HG02678 (cell line): ENCODE data around the gene KLF13.

Experiments used
- ATAC-seq: cut with Tn5 transposase; IDR thresholded peaks from one replicate; pipeline ENCODE4 v1.9.1; 2021; ENCODE audit warnings: mild to moderate bottlenecking, moderate library complexity; ENCODE audit not compliant: unreplicated experiment

KLF13 gene

DNA sequence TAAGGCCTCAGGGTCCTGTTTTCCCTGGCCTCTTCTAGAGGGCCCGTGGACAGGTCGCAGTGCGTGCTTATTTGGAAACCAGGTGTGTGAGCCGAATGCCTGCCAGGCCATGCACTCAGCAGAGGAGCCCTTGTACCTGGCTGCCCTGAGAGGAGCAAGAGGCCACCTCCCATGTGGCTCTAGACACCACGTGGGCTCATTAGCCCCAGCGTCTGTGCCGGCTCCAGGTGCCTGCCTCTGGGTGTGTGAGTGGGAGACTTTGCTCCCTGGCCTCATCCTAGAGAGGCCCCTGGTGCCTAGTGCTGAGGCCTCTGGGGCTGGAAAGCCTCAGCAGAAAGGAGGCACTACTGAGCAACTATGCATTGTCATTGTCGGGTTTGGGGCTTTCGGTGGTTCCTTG is 50.4 kb downstream of the KLF13 start:
- ATAC-seq, result no peak

DNA sequence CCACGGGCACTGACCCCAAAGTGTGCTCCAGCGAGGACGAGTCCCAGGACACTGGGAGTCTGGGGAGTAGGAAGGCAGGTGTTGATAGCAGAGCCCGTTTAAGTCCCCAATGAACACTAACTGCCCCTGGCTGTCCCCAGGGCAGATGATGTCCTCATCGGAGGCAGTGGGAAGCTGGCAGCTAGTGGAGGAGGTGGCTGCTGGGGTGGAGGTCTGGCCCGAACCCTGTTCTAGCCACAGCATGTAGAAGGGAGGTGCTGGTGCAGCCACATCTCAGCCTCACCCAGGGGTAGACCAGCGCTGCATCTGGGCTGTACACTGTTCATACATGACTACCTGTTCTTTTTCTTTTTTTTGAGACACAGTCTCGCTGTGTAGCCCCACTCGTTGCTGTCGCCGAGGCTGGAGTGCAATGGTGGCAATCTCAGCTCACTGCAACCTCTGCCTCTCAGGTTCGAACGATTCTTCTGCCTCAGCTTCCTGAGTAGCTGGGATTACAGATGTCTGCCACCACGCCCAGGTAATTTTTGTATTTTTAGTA is 51.8 kb downstream of the KLF13 start:
- ATAC-seq, result no peak

DNA sequence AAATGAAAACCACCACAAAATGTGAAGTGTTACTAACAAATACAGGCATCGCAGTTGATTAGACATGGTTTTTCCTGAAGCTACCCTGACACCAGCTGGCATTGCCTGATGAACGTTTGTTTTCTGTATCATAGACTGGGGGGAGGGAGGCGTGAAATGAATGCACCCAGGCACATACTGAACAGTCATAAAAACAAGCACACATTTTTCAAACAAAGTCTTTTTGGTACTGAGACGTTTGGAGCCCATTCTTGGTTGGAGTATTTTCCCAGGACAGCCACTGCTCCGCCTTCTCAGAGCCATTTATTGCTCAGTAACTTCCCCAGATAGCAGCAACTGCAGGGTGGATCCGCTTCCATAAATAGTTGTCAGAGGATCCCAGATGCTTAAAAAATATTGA is 52.4 kb downstream of the KLF13 start:
- ATAC-seq, result no peak

DNA sequence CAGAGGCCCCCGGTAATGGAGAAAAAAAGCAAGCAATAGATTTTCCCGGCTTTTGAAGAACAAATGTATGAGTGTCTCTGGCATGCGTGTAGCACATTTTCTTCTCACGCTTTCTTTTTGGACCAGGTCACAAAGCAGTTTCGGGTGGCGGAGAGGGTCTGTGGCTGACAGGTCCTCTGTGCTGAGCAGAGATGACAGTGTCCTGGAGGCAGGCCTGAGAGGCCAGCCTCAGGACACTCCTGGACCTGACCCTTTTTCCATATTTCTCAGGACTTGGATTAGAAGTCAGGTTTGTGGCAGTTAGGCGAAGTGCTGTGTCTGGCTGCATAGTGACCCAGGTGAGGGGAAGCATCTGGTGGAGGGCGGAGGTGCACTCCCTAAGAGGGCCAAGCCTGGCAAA is 52.9 kb downstream of the KLF13 start:
- no peak for ATAC-seq

DNA sequence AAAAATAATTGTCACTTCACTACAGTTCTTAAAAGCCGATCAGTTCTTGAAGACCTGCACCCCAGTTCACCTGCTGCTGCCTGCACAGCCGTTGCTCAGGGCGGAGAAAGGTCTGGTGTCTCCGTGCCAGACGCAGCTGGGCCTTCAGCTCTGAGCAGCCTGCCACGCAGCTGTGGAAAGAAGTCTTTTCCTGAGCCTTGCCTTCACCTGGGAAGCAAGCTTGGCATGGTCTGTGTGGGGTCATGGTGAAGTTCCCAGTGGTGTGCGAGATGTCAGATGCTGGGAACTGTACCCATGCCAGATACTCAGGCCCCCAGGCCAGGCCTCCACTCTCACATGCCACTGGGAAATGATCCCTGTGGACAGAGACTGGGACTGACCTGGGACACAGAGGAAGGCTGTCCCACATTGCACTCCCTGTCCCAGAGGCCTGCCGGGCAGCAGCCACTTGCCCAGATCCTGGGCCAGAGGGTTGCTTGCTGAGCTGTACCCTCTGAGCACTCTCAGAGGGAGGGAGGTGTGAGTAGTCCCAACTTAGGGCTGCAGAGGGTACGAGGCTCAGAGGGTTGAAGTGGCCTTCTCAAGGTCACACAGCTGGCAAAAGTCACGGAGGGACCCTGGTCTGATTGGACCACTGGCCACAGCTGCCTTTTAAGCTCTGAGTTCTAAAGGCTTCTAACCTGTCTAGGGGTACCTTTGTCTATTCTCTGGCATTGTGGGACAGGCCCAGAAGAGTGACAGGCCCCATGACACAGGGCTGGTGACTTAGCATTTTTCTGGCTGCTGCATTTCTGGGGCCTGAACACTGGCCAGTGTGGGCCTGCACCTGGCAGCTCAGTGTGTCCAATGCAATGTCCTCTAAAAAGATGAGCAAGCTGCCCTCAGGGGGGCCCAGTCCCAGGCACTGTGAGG is 55.4 kb downstream of the KLF13 start:
- ATAC-seq, result no peak

DNA sequence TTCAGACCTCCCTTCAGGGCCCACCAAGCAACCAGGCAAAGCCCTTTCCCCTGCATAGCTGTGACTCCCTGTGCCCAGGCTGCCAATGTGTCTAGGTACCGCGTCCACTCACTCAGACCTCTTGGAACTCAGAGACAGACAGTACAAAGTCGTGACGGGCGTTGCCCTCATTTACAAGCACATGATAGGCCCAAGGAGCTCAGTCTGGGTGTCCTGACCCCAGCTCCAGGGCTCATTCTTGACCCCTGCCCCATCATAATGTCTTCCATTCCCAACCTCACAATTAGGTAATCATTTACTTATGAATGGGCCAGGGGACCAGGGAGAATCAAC is 56.0 kb downstream of the KLF13 start:
- no peak for ATAC-seq

DNA sequence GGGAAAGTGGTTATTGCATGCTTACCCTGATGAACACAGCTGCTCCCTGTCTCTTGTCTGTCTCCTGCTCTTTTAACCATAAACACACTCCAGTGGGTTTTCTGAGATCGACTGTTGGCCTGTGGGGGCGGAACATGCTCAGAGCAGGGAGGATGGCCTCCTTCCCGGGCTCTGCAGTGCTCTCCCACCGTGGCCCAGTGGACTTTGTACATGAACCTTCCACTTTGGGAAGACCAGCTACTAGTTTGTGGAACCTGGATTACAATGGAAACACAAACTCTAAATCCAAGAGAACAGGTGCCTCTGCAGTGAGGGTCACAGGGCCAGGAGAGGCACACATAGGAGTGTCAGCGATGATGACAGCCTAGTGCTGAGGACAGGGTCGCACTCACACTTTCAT is 56.5 kb downstream of the KLF13 start:
- no peak for ATAC-seq

DNA sequence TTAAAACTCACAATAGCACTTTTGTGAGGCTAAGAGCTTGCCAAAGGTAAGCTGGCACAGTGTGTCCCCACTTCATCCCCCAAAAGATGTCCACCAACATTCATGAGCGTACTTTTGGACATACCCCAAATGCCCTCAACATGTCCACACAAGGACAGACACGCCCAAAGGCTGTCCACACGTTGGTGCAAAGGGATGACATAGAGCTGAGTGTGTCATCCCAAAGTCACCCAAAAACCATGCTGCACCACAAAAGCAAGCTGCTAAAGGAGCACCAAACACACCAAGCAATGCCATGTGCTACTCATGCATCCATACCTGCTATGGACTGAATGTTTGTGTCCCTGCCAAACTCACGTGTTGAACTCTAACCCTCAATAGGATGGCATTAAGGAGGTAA is 57.9 kb downstream of the KLF13 start:
- ATAC-seq, result no peak

DNA sequence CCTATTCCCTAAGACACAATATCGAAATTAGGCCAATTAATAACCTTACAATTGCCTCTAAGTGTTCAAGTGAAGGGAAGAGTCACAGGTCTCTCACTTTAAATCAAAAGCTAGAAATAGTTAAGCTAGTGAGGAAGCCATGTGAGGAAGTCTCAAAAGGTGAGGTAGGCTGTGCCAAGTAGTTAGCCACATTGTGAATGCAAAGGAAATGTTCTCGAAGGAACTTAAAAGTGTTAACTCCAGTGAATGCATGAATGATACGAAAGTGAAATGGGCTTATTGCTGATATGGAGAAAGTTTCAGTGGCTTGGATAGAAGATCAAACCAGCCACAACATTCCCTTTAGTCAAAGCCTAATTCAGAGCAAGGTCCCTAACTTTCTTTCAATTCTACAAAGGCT is 59.1 kb downstream of the KLF13 start:
- no peak for ATAC-seq

DNA sequence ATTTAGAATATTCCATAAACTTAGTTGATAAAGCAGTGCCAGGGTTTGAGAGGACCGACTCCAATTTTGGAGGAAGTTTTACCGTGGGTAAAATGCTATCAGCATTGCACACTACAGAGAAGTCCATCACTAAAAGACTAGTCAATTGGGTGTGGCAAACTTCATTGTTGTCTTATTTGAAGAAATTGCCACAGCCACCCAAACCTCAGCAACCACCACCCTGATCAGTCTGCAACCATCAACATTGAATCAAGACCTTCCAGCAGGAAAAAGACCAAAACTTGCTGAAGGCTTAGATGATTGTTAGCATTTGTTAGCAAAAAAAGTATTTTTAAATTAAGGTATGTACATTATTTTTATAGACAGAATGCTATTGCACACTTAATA is 60.5 kb downstream of the KLF13 start:
- no peak for ATAC-seq

DNA sequence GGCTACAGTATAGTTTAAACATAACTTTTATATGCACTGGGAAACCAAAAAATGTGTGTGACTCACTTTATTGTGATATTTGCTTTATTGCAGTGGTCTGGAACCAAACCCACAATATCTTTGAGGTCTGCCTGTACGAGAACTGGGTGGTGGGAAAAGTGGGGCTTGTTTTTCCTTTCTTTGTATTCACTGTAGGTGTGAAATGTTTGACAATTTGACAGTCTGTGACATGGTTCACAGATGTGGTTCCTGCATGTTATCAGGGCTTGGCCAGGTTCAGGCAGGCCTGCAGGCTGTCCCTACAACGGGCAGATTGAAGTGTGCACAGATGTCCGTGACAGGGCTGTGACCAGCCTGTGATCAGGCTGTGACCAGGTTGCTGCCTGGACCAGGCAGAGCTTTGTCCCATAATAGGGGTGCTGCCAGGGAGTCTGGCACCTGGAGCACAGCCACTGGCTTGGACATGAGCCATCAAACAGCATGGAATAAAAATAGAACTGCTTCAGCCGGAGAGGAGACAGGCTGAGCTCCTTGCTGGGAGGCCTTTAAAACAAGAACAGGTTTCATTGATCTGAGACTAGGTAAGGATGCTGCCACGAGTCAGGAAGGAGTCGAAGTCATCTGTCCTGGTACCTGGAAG is 61.0 kb downstream of the KLF13 start:
- no peak for ATAC-seq

DNA sequence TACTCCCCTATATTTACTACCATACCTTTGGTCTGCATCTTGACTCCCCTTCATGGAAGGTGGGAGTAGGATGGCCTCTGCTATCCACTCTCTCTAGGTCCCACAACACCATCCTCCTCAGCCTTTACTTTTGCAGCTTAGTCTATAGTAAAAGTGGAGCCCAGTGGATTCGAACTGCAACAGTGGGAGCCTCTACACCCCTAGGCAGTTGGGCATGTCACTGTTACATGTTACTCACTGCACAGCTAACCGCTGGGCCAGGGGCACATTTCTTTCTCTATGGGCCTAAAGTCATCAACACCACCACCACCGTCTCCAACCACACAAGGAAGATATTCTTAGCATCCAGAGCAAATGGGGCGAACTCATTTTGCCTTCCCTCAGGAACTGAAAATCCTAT is 62.9 kb downstream of the KLF13 start:
- ATAC-seq, result no peak

DNA sequence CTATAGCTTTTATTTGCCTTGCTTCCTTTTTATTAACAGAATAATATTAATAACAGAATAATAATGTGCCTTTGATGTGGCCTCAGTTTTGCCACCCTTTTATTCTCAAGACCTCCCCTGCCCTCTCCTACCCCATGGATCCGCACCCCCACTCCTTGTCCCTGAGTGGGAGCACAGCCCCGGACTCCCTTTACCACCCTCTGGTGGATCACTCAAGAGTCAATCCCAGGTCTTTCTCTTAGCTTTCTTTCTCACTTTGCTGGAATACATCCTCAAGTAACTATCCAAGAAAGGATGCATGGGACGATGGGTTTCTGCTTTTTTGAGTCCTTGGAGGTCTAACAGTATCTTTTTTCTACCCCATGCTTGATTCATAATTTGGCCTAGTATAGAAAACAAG is 63.4 kb downstream of the KLF13 start:
- no peak for ATAC-seq

DNA sequence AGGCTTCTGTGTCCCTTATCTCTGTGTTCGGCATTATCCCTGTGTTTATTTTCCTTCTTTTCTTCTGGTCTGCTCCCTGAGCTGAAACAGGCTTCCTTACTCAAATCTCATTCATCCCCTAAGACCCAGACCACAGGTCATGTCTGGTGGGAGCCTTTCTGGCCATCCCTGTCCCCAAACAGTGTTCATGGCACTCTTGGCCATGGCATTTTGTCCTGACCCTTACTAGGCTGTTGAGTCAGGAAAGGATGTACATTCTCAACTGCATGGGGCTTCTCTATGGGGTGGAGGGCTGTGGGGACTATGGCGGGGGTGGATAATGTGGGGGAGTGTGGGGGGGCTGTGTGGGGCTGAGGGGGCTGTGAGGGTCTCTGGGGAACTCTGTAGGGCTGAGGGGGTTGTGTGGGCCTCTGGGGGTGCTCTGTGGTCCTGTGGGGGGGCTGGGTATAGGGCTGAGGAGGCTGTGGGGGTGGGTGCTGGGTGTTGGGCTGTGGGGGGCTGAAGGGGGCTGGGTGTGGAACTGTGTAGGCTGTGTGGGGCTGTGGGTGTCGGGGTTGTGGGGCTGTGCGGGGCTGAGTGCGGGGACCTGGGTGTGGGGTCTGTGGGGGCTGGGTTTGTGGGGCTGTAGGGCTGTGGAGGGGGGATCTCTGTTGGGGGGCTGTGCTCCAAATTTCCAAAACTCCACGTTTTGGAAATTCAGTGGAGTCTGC is 64.3 kb downstream of the KLF13 start:
- ATAC-seq, result no peak

DNA sequence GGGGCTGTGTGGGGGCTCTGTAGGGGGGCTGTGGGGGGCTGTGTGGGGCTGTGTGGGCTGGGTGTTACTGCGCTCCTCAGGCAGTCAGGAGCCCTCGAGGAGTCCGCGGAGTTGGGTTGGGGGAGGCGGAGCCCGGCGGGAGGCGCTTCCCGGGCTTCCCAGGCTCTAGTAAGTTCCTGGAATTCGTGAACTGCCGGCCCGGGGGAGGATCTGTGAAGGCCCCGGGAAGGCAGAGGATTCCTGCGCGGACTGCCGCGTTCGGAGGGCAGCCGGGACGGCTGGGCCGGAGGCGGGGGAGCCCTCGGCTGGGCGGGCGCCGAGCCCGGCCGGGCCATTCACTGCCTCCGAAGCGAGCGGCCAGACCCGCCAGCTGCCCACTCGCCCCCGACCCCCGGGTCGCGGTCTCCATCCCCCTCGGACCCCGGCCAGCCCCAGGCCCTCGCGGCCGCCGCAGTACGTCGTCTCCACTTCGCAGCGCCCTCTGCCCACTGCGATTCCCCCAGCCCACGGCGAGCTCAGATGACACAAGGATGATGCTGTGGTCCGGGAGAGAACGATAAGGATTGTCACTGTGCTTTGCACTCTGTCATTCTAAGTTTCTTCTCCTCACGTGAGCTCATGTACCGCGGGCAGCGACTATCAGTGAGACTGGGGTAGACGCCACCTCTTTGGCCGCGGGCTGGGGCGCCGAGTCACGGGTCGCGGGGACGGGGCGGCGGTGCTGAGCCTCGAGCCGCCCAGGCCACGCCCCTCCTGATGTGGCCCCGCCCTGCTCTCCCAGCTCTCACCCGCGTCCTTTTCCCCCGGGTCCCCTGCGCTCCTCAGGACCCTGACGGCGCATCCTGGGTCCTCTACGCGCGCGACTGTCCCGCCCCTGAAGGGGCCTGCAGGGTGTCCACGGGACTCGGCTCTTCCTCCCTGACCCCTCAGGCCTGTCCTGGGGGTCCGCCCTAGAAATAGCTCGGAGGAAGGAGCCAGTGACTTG is 65.3 kb downstream of the KLF13 start:
- peak; percentile 85 for ATAC-seq

DNA sequence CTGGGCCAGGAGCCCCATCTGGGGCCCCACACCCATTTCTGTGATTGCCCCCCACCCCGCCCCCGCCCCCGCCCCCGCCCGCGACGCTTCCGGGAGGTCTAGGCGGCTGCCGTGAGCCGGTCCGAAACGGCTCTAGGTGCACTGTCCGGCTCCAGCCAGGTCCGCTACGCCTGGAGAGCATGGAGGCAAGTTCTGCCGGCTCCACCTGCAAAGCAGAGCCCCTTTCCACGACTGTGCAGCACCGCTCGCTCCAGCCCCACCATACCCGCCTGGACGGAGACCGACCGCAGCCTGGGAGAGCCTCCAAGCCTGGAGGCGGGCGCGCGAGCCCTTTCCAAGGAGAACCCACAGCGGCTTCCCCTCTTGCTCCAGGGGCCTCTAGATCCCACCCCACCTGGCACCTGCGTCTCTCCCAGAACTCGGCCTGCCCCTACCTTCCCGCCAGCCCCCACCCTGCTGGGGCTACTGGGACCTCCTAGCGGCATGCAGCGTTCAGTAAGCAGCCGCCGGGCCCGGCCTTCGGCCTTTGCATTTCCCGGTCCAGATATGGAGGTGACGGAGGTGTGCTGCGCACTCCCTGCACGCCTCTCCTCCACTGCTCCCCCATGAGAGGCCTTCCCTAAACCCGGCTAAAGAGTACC is 66.2 kb downstream of the KLF13 start:
- peak; percentile 31 for ATAC-seq

DNA sequence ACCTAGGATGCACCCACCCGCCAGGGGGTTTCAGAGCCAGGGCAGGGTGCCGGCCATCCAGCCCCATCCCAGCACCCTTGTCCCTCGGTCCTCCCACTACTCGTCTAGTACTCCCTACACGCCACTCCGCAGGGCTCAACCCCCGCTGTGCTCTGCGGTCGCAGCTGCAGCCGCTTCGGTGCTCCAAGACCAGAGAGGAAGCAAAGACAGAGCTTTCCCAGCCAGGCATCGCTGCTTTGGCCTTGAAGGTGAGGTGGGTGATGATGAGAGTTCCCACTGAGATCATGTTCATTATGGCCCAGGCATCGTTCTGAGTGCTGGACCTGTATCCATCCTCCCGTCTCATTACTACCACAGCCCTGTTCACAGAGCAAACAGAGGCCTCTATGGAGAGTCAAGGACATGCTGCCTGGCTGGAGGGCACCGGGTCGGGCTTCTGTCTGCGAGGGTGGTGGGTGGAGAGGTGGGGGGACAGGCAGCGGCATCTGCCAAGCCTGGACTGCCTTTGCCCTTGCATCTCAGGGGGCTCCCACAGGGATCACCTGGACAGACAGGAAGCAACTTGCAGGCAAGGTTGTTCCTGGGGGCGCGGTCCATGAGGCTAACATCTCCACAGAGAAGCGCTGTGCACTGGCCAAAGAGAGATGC is 66.9 kb downstream of the KLF13 start:
- ATAC-seq, result peak; percentile 2

DNA sequence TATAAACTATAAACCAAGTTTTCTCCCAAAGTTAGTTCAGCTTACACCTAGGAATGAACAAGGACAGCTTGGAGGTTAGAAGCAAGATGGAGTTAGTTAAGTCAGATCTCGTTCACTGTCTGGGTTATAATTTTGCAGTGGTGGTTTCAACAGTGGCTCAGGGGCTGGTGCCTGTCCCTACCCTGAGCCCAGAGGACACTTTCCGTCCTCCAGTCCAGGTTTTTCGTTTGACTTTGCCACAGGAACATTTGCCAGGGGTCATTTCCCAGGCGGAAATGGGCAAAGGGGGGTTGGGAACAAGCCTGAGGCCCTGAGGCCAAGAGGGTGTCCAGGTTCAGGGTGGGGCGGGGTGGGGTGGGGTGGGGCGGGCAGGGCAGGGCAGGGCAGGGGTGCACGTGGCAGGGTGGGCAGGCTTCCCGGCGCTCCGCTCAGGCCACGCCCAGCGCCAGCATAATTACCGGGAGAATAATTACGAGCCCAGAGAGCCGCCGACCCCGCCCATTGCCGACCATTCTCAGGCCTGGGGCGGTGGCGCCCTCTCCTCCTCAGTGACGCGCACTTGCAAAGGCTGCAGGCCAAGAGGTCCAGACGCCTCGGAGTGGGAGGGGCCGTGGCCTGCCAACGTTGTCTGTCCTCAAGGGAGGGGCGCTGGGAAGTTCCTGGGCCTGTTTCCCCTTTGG is 70.4 kb downstream of the KLF13 start:
- no peak for ATAC-seq
